Measurements from ENCODE around the gene CLDN22.

GRCh38 chr4:183364025-183364424 is 43.9 kb upstream of the CLDN22 start:
- TF ChIP-seq EP300 (IDR thresholded peaks at IDR 0.05; ENCODE audit: borderline replicate concordance in 1 of 2, control insufficient read depth in 1 of 2, low read depth in 2 of 2, low read length in 2 of 2) (no peak), SREBF2 (IDR thresholded peaks at IDR 0.05; ENCODE audit: low read length) (no peak), EGR1 (IDR thresholded peaks at IDR 0.05; ENCODE audit: borderline replicate concordance in 1 of 2, low read depth in 2 of 2, low read length in 2 of 2) (no peak)
- TF ChIP-seq, protein P1, sequence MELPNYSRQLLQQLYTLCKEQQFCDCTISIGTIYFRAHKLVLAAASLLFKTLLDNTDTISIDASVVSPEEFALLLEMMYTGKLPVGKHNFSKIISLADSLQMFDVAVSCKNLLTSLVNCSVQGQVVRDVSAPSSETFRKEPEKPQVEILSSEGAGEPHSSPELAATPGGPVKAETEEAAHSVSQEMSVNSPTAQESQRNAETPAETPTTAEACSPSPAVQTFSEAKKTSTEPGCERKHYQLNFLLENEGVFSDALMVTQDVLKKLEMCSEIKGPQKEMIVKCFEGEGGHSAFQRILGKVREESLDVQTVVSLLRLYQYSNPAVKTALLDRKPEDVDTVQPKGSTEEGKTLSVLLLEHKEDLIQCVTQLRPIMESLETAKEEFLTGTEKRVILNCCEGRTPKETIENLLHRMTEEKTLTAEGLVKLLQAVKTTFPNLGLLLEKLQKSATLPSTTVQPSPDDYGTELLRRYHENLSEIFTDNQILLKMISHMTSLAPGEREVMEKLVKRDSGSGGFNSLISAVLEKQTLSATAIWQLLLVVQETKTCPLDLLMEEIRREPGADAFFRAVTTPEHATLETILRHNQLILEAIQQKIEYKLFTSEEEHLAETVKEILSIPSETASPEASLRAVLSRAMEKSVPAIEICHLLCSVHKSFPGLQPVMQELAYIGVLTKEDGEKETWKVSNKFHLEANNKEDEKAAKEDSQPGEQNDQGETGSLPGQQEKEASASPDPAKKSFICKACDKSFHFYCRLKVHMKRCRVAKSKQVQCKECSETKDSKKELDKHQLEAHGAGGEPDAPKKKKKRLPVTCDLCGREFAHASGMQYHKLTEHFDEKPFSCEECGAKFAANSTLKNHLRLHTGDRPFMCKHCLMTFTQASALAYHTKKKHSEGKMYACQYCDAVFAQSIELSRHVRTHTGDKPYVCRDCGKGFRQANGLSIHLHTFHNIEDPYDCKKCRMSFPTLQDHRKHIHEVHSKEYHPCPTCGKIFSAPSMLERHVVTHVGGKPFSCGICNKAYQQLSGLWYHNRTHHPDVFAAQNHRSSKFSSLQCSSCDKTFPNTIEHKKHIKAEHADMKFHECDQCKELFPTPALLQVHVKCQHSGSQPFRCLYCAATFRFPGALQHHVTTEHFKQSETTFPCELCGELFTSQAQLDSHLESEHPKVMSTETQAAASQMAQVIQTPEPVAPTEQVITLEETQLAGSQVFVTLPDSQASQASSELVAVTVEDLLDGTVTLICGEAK (IDR thresholded peaks at IDR 0.05; ENCODE audit: borderline replicate concordance), result no peak

Data from GM12878 (cell line).